ENCODE data around the gene LCN10. TPM values are rescaled to one million over a fixed set of nuclear protein-coding genes. Genes with fewer than 3 reads are reported as not detected.

The LCN10 gene
- total RNA-seq, 1 experiment from 2014 or later, result not detected

DNA sequence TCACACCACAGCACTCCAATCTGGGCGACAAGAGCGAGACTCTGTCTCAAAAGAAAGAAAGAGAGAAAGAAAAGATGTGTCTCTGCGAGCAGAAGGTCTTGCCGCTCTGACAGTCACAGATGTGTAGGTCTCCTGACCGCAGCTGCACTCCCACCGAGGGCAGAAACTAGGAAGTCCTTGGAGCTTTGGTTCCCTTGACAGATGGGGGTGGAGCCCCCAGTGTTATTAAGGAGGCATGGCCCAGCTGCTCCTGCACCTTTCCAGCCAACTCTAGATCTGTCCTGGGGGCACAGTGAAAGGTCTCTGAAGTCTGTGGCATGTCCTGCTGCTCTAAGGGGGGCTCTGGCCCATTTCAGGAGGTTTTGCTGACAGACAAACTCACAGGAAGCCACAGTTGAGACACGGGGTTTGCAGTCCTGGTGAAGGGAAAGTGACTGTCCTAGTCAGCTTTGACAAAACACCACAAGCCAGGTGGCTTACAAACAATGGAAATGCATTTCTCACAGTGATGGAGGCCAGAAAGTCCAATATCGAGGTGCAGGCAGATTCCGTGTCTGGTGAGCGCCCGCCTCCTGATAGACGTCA is 39.4 kb downstream of the LCN10 start:
- ChIA-PET CTCF (interaction anchor here (0.6 kb wide), 1 partner anchor 531 kb away, joined by 4 read pairs; no protein-coding TSS in a partner anchor), POLR2A (interaction anchor here (0.7 to 1.2 kb wide), 3 partner anchors 9 to 23 kb away, joined by 3 read pairs; no protein-coding TSS in a partner anchor)
- Mint-ChIP-seq H3K27me3 (ENCODE audit: insufficient read depth, unreplicated experiment) (no peaks in the 10 kb centered on the region), H3K36me3 (ENCODE audit: insufficient read depth, unreplicated experiment) (no peaks in the 10 kb centered on the region), H3K27ac (ENCODE audit: low read depth, unreplicated experiment) (no peak overlapping the region), H3K4me3 (ENCODE audit: unreplicated experiment) (no peak overlapping the region), H3K9me3 (ENCODE audit: unreplicated experiment) (no peaks in the 10 kb centered on the region), H3K4me1 (ENCODE audit: insufficient read depth, unreplicated experiment) (peaks cover 5% of the 10 kb centered on the region)
- intact Hi-C loops (cut with micrococcal nuclease), result no loop called here
- TF ChIP-seq, protein P1, sequence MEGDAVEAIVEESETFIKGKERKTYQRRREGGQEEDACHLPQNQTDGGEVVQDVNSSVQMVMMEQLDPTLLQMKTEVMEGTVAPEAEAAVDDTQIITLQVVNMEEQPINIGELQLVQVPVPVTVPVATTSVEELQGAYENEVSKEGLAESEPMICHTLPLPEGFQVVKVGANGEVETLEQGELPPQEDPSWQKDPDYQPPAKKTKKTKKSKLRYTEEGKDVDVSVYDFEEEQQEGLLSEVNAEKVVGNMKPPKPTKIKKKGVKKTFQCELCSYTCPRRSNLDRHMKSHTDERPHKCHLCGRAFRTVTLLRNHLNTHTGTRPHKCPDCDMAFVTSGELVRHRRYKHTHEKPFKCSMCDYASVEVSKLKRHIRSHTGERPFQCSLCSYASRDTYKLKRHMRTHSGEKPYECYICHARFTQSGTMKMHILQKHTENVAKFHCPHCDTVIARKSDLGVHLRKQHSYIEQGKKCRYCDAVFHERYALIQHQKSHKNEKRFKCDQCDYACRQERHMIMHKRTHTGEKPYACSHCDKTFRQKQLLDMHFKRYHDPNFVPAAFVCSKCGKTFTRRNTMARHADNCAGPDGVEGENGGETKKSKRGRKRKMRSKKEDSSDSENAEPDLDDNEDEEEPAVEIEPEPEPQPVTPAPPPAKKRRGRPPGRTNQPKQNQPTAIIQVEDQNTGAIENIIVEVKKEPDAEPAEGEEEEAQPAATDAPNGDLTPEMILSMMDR (IDR thresholded peaks at IDR 0.05; ENCODE audit: unreplicated experiment), result no peak
- no peak for DNase-seq (ENCODE audit: unreplicated experiment)
- no TSS peak for BruUV-seq (replicated peaks)

DNA sequence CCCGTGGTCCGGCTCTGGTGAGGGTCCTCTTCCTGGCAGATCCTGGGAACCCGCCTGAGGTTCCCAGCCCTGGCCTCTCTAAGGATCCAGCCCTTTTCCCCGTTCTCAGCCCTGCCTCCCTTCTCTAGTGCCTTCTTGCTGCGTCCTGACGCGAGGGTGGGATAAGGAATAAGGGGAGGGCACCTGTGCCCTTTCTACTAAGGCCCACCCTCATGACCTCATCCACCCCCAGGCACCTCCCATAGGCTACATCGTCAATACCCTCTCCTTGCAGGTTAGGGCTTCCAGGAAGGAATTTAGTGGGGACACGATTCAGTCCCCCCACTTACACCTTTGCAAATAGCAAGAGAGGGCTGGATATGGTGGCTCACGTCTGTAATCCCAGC is 41.1 kb downstream of the LCN10 start:
- DNase-seq (ENCODE audit: unreplicated experiment), result no peak
- no peaks in the 10 kb centered on the region for H3K36me3 Mint-ChIP-seq (ENCODE audit: insufficient read depth, unreplicated experiment)
- no peak overlapping the region for H3K27ac Mint-ChIP-seq (ENCODE audit: low read depth, unreplicated experiment)
- POLR2A ChIA-PET, result no interaction called here
- no TSS peak for BruUV-seq (replicated peaks)
- intact Hi-C loops (cut with micrococcal nuclease), result no loop called here
- H3K27me3 Mint-ChIP-seq (ENCODE audit: insufficient read depth, unreplicated experiment), result no peaks in the 10 kb centered on the region
- TF ChIP-seq, protein P1 (IDR thresholded peaks at IDR 0.05; ENCODE audit: unreplicated experiment), result no peak
- H3K9me3 Mint-ChIP-seq (ENCODE audit: unreplicated experiment), result no peaks in the 10 kb centered on the region
- H3K4me1 Mint-ChIP-seq (ENCODE audit: insufficient read depth, unreplicated experiment), result peaks cover 11% of the 10 kb centered on the region
- CTCF ChIA-PET, result no interaction called here
- H3K4me3 Mint-ChIP-seq (ENCODE audit: unreplicated experiment), result no peak overlapping the region

DNA sequence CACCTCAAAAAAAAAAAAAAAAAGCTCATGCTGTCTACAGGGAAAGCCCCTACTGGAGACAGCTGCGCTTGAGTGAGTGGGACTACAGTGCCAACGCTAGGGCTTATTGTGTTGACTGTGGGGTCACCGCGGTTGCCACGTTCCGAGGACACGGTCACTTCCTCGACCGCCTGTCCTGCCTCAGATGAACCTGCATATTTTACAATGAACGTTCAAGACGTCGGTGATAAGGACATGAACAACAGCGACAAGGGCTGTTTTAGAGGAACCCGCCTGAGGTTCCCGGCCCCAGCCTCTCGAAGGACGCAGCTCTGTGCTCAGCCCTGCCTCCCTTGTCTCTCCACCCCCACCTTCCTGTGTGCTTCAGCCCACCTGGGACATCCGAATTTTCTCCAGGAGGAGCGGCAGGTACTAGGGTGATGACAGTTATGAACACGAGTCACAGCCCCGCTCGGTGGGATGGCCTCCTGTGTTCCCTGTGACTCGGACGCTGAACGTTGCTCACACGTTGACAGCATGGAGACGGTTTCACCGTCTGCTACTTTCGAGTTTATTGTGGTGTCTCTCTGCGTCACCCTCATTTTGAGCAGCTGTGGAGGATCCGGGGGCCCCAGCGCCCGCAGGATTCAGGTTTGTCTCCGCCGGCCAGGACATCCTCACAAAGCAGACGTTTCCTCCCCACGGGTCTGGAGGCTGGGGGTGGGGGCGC is 41.6 kb downstream of the LCN10 start:
- H3K4me3 Mint-ChIP-seq (ENCODE audit: unreplicated experiment), result no peak overlapping the region
- intact Hi-C loops (cut with micrococcal nuclease), result no loop called here
- H3K9me3 Mint-ChIP-seq (ENCODE audit: unreplicated experiment), result no peaks in the 10 kb centered on the region
- TF ChIP-seq, protein P1 (IDR thresholded peaks at IDR 0.05; ENCODE audit: unreplicated experiment), result no peak
- CTCF ChIA-PET, result interaction anchor here (0.6 to 0.7 kb wide), 2 partner anchors 20 to 335 kb away, joined by 3 to 4 read pairs; no protein-coding TSS in a partner anchor
- POLR2A ChIA-PET, result no interaction called here
- no peaks in the 10 kb centered on the region for H3K36me3 Mint-ChIP-seq (ENCODE audit: insufficient read depth, unreplicated experiment)
- H3K27ac Mint-ChIP-seq (ENCODE audit: low read depth, unreplicated experiment), result no peak overlapping the region
- no peaks in the 10 kb centered on the region for H3K27me3 Mint-ChIP-seq (ENCODE audit: insufficient read depth, unreplicated experiment)
- peaks cover 11% of the 10 kb centered on the region for H3K4me1 Mint-ChIP-seq (ENCODE audit: insufficient read depth, unreplicated experiment)
- no peak for DNase-seq (ENCODE audit: unreplicated experiment)
- no TSS peak for BruUV-seq (replicated peaks)

DNA sequence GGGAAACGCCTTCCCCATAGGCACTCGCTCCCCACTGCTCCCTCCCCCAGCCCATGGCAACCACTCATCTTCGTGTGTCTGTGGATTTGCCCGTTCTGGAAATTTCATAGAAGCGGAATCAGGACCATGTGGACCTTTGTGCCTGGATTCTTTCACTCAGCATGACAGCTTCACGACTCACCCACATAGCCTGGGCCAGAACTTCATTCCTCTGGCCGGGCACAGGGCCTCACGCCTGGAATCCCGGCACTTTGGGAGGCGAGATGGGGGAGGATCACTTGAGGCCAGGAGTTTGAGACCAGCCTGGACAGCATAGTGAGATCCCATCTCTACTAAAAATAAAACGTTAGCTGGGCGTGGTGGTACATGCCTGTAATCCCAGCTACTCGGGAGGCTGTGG is 42.4 kb downstream of the LCN10 start:
- POLR2A ChIA-PET, result interaction anchor here (0.6 to 0.7 kb wide), 2 partner anchors 34 to 149 kb away, joined by 3 to 4 read pairs; no protein-coding TSS in a partner anchor
- Mint-ChIP-seq H3K4me3 (ENCODE audit: unreplicated experiment) (no peak overlapping the region), H3K27ac (ENCODE audit: low read depth, unreplicated experiment) (no peak overlapping the region), H3K4me1 (ENCODE audit: insufficient read depth, unreplicated experiment) (peaks cover 11% of the 10 kb centered on the region), H3K9me3 (ENCODE audit: unreplicated experiment) (no peaks in the 10 kb centered on the region), H3K27me3 (ENCODE audit: insufficient read depth, unreplicated experiment) (no peaks in the 10 kb centered on the region), H3K36me3 (ENCODE audit: insufficient read depth, unreplicated experiment) (no peaks in the 10 kb centered on the region)
- intact Hi-C loops (cut with micrococcal nuclease), result no loop called here
- CTCF ChIA-PET, result no interaction called here
- no TSS peak for BruUV-seq (replicated peaks)
- TF ChIP-seq, protein P1 (IDR thresholded peaks at IDR 0.05; ENCODE audit: unreplicated experiment), result no peak
- DNase-seq (ENCODE audit: unreplicated experiment), result no peak
